HepG2 (cell line): ENCODE data around the gene LENEP. TPM values are rescaled to one million over a fixed set of nuclear protein-coding genes. Genes with fewer than 3 reads are reported as not detected.

Experiments
- ARID4A ChIP-seq: sonication (generic); formaldehyde crosslinking; IDR thresholded peaks from 2 replicates; pipeline ENCODE4 v1.5.0; 2020; ENCODE audit warnings: mild to moderate bottlenecking, missing genetic modification reagents, borderline replicate concordance
- BRCA1 ChIP-seq: sonication (generic); formaldehyde crosslinking; IDR thresholded peaks from 2 replicates; pipeline ENCODE4 v1.4.0; 2020; ENCODE audit warnings: missing genetic modification reagents
- JUN ChIP-seq: sonication (generic); formaldehyde crosslinking; IDR thresholded peaks from 2 replicates; pipeline ENCODE4 v1.4.0; 2020; ENCODE audit warnings: mild to moderate bottlenecking, missing genetic modification reagents
- MYNN ChIP-seq: sonication (generic); formaldehyde crosslinking; IDR thresholded peaks from 2 replicates; pipeline ENCODE4 v1.4.0; 2020; ENCODE audit warnings: mild to moderate bottlenecking, low read depth, missing genetic modification reagents
- NFE2L2 ChIP-seq: fragments of 150-350 bp; IDR thresholded peaks from 2 replicates; pipeline ENCODE4 v1.6.1; 2014; ENCODE audit warnings: low read length
- POLR2A ChIP-seq, 2 experiments: IDR thresholded peaks; 2 replicates each; pipeline ENCODE4 v1.6.1; 2011; ENCODE audit warnings: low read depth in 2 of 2, low read length in 2 of 2, mild to moderate bottlenecking in 1 of 2, moderate library complexity in 1 of 2; ENCODE audit not compliant: insufficient read depth in 1 of 2
- SALL1 ChIP-seq: sonication (generic); formaldehyde crosslinking; IDR thresholded peaks from 2 replicates; pipeline ENCODE4 v1.8.0; 2022; ENCODE audit warnings: mild to moderate bottlenecking, missing genetic modification reagents
- TBP ChIP-seq: sonication (generic); formaldehyde crosslinking; IDR thresholded peaks from 2 replicates; pipeline ENCODE4 v1.5.0; 2020; ENCODE audit warnings: missing genetic modification reagents
- ZFP36L1 ChIP-seq: sonication (generic); formaldehyde crosslinking; IDR thresholded peaks from 2 replicates; pipeline ENCODE4 v1.8.0; 2022; ENCODE audit warnings: mild to moderate bottlenecking, missing genetic modification reagents, moderate library complexity
- ZSCAN25 ChIP-seq: sonication (generic); formaldehyde crosslinking; IDR thresholded peaks from 2 replicates; pipeline ENCODE4 v1.8.0; 2022; ENCODE audit warnings: mild to moderate bottlenecking, missing genetic modification reagents
- polyA plus RNA-seq, 8 experiments: library from polyadenylated mRNA; depleted of rRNA in 3 of 8; stranded (reverse) in 7 of 8; unstranded in 1 of 8; fragments of >200 nt; fragmentation: Illumina TruSeq in 4 of 8; extraction: Trizol in 4 of 8; gene quantifications; 2 replicates each; pipeline versions ENCODE4 v1.2.1 to v1.2.3, GENCODE V29; 2011 to 2016; ENCODE audit warnings: low read depth in 4 of 8, missing spikeins in 1 of 8, mixed read lengths in 1 of 8; ENCODE audit not compliant: insufficient read depth in 1 of 8
- total RNA-seq, 5 experiments: library from RNA; depleted of rRNA; stranded (reverse); fragments of >200 nt; fragmentation: Illumina TruSeq; extraction: Trizol; gene quantifications; 2 replicates each; pipeline ENCODE4 v1.2.3, GENCODE V29; 2016; ENCODE audit warnings: low read depth in 1 of 5
- TF ChIP-seq, protein P1 (sequence below): sonication (generic); formaldehyde crosslinking; IDR thresholded peaks from 2 replicates; pipeline ENCODE4 v1.4.0; 2020; ENCODE audit warnings: missing genetic modification reagents, borderline replicate concordance
- TF ChIP-seq, protein P2 (sequence below): IDR thresholded peaks from 2 replicates; pipeline ENCODE4 v1.6.1; 2016; ENCODE audit warnings: missing biosample characterization, missing genetic modification reagents, low read depth
- TF ChIP-seq, protein P3 (sequence below): sonication (generic); formaldehyde crosslinking; IDR thresholded peaks from 2 replicates; pipeline ENCODE4 v1.5.1; 2020; ENCODE audit warnings: missing genetic modification reagents, mild to moderate bottlenecking, borderline replicate concordance
- TF ChIP-seq, protein P4 (sequence below): sonication (generic); formaldehyde crosslinking; IDR thresholded peaks from 2 replicates; pipeline ENCODE4 v1.5.0; 2020; ENCODE audit warnings: mild to moderate bottlenecking, missing genetic modification reagents, moderate library complexity
- TF ChIP-seq, protein P5 (sequence below): sonication (generic); formaldehyde crosslinking; IDR thresholded peaks from 2 replicates; pipeline ENCODE4 v1.4.0; 2020; ENCODE audit warnings: missing genetic modification reagents

The LENEP gene
- total and polyA plus RNA-seq, 2 of the 13 experiments (the other 11 are each of a cell fraction or from before 2014, with no cell fraction given) = 0.29 TPM; not detected in 1

GRCh38 chr1:154982897-154983648, 10.3 kb upstream of the LENEP start, which contains the start of gene FLAD1 (continued):
- TF ChIP-seq JUN (CRISPR knock-in tag) = no peak
- TF ChIP-seq, protein P1, sequence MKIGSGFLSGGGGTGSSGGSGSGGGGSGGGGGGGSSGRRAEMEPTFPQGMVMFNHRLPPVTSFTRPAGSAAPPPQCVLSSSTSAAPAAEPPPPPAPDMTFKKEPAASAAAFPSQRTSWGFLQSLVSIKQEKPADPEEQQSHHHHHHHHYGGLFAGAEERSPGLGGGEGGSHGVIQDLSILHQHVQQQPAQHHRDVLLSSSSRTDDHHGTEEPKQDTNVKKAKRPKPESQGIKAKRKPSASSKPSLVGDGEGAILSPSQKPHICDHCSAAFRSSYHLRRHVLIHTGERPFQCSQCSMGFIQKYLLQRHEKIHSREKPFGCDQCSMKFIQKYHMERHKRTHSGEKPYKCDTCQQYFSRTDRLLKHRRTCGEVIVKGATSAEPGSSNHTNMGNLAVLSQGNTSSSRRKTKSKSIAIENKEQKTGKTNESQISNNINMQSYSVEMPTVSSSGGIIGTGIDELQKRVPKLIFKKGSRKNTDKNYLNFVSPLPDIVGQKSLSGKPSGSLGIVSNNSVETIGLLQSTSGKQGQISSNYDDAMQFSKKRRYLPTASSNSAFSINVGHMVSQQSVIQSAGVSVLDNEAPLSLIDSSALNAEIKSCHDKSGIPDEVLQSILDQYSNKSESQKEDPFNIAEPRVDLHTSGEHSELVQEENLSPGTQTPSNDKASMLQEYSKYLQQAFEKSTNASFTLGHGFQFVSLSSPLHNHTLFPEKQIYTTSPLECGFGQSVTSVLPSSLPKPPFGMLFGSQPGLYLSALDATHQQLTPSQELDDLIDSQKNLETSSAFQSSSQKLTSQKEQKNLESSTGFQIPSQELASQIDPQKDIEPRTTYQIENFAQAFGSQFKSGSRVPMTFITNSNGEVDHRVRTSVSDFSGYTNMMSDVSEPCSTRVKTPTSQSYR (CRISPR knock-in tag) = no peak
- TF ChIP-seq SALL1 = peak; percentile 66; the same call in 1 of the 2 replicates
- TF ChIP-seq BRCA1 = no peak
- peak; percentile 92 for TF ChIP-seq ARID4A (CRISPR knock-in tag)
- TF ChIP-seq POLR2A (IDR thresholded peaks at IDR 0.05; ENCODE audit: insufficient read depth in 1 of 2, low read depth in 2 of 2, low read length in 2 of 2) = peak; percentile 56 to 71; a peak in 3 of 4 replicates
- TF ChIP-seq, protein P2, sequence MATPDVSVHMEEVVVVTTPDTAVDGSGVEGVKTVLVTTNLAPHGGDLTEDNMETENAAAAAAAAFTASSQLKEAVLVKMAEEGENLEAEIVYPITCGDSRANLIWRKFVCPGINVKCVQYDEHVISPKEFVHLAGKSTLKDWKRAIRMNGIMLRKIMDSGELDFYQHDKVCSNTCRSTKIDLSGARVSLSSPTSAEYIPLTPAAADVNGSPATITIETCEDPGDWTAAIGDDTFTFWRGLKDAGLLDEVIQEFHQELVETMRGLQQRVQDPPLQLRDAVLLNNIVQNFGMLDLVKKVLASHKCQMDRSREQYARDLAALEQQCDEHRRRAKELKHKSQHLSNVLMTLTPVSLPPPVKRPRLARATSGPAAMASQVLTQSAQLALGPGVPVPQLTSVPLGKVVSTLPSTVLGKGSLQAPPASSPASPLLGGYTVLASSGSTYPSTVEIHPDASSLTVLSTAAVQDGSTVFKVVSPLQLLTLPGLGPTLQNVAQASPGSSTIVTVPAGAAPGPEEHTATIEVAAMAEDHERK (CRISPR knock-in tag) = 0 out of 2 replicates have a peak, but pooled peaks have one; percentile 14
- TF ChIP-seq, protein P3, sequence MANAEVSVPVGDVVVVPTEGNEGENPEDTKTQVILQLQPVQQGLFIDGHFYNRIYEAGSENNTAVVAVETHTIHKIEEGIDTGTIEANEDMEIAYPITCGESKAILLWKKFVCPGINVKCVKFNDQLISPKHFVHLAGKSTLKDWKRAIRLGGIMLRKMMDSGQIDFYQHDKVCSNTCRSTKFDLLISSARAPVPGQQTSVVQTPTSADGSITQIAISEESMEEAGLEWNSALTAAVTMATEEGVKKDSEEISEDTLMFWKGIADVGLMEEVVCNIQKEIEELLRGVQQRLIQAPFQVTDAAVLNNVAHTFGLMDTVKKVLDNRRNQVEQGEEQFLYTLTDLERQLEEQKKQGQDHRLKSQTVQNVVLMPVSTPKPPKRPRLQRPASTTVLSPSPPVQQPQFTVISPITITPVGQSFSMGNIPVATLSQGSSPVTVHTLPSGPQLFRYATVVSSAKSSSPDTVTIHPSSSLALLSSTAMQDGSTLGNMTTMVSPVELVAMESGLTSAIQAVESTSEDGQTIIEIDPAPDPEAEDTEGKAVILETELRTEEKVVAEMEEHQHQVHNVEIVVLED (CRISPR knock-in tag) = peak; percentile 62
- TF ChIP-seq, protein P4, sequence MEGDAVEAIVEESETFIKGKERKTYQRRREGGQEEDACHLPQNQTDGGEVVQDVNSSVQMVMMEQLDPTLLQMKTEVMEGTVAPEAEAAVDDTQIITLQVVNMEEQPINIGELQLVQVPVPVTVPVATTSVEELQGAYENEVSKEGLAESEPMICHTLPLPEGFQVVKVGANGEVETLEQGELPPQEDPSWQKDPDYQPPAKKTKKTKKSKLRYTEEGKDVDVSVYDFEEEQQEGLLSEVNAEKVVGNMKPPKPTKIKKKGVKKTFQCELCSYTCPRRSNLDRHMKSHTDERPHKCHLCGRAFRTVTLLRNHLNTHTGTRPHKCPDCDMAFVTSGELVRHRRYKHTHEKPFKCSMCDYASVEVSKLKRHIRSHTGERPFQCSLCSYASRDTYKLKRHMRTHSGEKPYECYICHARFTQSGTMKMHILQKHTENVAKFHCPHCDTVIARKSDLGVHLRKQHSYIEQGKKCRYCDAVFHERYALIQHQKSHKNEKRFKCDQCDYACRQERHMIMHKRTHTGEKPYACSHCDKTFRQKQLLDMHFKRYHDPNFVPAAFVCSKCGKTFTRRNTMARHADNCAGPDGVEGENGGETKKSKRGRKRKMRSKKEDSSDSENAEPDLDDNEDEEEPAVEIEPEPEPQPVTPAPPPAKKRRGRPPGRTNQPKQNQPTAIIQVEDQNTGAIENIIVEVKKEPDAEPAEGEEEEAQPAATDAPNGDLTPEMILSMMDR (CRISPR knock-in tag) = no peak
- no peak; the same call in 1 of the 2 replicates for TF ChIP-seq ZSCAN25 (CRISPR knock-in tag)
- no peak for TF ChIP-seq NFE2L2
- TF ChIP-seq, protein P5, sequence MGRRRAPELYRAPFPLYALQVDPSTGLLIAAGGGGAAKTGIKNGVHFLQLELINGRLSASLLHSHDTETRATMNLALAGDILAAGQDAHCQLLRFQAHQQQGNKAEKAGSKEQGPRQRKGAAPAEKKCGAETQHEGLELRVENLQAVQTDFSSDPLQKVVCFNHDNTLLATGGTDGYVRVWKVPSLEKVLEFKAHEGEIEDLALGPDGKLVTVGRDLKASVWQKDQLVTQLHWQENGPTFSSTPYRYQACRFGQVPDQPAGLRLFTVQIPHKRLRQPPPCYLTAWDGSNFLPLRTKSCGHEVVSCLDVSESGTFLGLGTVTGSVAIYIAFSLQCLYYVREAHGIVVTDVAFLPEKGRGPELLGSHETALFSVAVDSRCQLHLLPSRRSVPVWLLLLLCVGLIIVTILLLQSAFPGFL (CRISPR knock-in tag) = no peak
- TF ChIP-seq TBP = no peak
- TF ChIP-seq MYNN (CRISPR knock-in tag) = no peak
- no peak for TF ChIP-seq ZFP36L1 (CRISPR knock-in tag)
